GM19043 (cell line): ENCODE measurements around the gene MFSD6.
A peak's percentile ranks its signal among the peaks of the same experiment; 100 is the strongest.
"Not testable (repeated sequence)": the region's sequence is repeated elsewhere in the genome, so short reads cannot be mapped to it uniquely, and the experiment has no call there.

Source experiments
- ATAC-seq: cut with Tn5 transposase; IDR thresholded peaks from one replicate; pipeline ENCODE4 v1.9.1; 2021; ENCODE audit warnings: low read depth; ENCODE audit not compliant: unreplicated experiment

Gene MFSD6

GRCh38 chr2:190458352-190459107, 50.4 kb downstream of the MFSD6 start:
- ATAC-seq: no peak

GRCh38 chr2:190459881-190460280, 51.7 kb downstream of the MFSD6 start:
- no peak for ATAC-seq

GRCh38 chr2:190460487-190460886, 52.3 kb downstream of the MFSD6 start:
- ATAC-seq: no peak

GRCh38 chr2:190462181-190462580, 54.0 kb downstream of the MFSD6 start:
- ATAC-seq: no peak

GRCh38 chr2:190462611-190463010, 54.5 kb downstream of the MFSD6 start:
- ATAC-seq: no peak

GRCh38 chr2:190465060-190465459, 56.9 kb downstream of the MFSD6 start:
- ATAC-seq: peak; percentile 50

- ATAC-seq: no peak
These were observed 58.8 kb downstream of the MFSD6 start for GRCh38 chr2:190466819-190467446.

- no peak for ATAC-seq
These were observed 59.5 kb downstream of the MFSD6 start for GRCh38 chr2:190467575-190468083.

- not testable (repeated sequence) for ATAC-seq
These were observed 60.2 kb downstream of the MFSD6 start for GRCh38 chr2:190468354-190468753.

- ATAC-seq: no peak
These were observed 60.8 kb downstream of the MFSD6 start for GRCh38 chr2:190468814-190469569.

- ATAC-seq: no peak
These were observed 61.6 kb downstream of the MFSD6 start for GRCh38 chr2:190469771-190470170.

GRCh38 chr2:190470256-190470826, 62.2 kb downstream of the MFSD6 start:
- ATAC-seq: no peak

- no peak for ATAC-seq
These were observed 69.7 kb downstream of the MFSD6 start for GRCh38 chr2:190477661-190478454.

GRCh38 chr2:190478572-190479195, 70.5 kb downstream of the MFSD6 start:
- no peak for ATAC-seq

- no peak for ATAC-seq
These were observed 73.2 kb downstream of the MFSD6 start for GRCh38 chr2:190481339-190481738.

- ATAC-seq: no peak
These were observed 74.3 kb downstream of the MFSD6 start for GRCh38 chr2:190482451-190482850.

- ATAC-seq: no peak
These were observed 78.0 kb downstream of the MFSD6 start for GRCh38 chr2:190486037-190486623.

- ATAC-seq: no peak
These were observed 80.5 kb downstream of the MFSD6 start for GRCh38 chr2:190488516-190489233.

- ATAC-seq: no peak
These were observed 81.3 kb downstream of the MFSD6 start for GRCh38 chr2:190489475-190489874.
